ENCODE data around the gene ANKRD11.
"Not testable (repeated sequence)": the region's sequence is repeated elsewhere in the genome, so short reads cannot be mapped to it uniquely, and the experiment has no call there.

Gene ANKRD11

GRCh38 chr16:89401205-89401604 is 89.2 kb downstream of the ANKRD11 start:
- DNase-seq: no peak

GRCh38 chr16:89400740-89401139 is 89.6 kb downstream of the ANKRD11 start:
- no peak for DNase-seq

DNA sequence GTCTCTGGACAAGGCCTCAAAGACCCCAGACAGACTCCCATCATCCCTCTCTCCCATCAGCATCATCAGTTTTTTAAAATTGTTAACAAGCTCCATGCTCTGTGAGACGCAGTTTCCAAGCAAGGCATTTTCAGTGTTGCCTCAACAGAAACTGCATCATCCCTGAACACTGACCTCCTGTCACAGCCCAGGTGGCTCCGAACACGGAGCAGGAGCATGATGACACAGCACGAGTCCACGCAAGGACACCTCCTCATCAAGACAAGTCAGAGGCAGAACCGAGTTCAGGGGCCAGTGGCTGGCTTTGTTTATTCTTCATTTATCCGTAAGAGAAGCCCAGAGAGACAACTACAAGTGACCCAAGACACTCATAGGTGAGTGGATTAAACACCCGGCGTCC is 91.4 kb downstream of the ANKRD11 start:
- DNase-seq: no peak

DNA sequence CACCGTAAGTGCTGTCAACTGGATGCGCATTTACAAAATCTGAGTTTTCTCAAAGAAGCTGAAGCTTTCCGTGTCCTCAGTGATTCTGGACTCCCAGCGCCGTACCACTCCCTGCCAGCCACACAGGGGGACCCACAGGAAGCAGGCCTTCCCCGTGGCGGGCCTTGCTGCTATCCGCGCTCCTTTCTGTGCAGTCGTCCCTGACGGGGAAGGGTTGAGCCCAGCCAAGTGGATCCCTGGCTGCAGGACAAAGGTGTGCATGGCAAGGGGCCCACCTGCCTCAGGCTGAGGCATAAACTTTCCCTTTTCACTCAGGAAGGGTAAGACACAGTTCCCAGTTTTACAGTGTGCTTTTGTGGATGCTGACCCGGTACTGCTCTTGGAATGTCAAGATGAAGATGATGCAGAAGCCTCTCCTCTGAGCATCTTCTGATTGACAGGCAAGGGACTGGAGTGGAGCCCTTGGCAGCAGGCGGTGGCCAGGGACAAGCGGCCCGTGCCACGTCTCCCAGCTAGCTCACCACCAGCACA is 93.0 kb downstream of the ANKRD11 start:
- DNase-seq: no peak

- no peak for DNase-seq
These were observed 94.2 kb downstream of the ANKRD11 start for GRCh38 chr16:89396156-89396555.

DNA sequence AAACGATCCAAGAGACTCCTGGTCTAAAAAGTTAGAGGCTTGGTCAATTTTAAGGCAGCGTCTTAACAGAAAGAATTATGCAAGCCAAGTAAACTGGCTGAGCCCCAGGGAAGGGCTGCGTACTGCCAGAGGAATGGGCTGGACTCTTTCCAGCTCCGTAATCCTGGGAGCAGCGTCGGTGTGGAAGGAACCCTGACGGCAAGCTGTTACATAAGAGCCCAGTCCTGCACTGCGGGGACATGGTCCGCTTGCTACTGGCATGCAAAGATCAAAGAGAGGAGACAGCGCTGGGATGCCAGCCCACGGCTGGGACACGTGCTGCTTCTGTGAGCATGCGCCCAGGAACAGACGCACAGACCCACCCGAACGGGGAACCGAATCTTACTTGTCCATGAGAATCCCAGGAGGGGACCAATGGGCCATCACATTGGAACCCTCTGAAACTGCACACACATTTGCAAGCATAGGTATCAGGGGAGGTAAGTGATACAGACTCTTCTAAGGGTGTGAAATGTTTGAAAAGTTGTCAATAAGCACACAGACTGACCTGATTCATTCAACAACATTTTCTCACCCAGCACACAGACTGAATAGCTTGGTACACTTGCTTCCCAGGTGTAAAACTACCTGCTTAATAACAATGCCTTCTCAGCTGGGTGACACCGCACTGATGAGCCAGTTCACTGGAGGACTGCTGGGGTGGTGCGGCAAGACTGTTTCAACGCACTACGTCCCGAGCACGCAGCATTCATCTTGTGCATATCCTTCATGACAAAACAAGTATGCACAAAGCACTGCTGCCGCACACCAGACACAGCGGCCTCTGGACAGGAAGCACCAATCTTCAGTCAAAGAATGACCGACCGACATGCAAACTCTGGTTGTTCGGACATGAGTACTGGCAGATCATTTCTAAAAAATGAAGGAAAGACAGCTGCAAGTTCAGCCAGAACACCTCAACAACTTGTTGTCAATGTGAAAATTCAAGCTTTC is 94.9 kb downstream of the ANKRD11 start:
- DNase-seq: no peak

- DNase-seq: no peak
These were observed 96.5 kb downstream of the ANKRD11 start for GRCh38 chr16:89393738-89394406.

DNA sequence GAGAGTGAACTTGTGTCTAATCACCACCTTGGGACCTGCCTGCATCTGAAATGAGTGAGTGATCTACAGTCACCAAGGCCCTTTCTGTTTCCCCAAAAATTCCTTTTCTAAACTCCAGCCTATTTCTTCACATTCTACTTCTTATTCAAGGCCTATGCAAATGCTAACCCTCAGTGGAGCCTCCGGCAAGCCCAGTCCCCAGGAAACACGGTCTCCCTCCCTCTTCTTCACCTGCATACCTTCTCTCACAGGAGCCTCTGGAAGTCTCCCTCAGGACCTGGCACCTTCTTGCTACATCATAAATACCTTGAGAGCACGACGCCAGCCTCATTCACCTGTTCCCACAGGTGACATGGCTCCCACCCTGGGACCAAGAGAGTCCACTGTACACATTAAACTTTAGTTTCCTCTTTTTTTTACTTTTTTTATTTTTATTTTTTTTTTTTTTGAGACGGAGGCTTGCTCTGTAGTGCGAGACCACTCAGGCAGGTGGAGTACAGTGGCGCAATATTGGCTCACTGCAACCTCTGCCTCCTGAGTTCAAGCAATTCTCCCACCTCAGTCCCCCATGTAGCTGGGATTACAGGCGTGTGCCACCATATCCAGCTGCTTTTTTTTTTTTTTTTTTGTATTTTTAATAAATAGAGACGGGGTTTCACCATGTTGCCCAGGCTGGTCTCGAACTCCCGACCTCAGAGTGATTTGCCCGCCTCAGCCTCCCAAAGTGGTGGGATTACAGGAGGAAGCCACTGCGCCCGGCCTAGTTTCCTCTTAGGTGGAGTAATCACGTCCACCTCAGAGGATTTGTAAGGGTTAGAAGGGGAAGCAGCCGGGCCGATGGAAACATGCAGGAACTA is 97.3 kb downstream of the ANKRD11 start:
- DNase-seq: no peak

- not testable (repeated sequence) for DNase-seq
These were observed 100.2 kb downstream of the ANKRD11 start for GRCh38 chr16:89390224-89390583.

GRCh38 chr16:89389504-89390223 is 100.7 kb downstream of the ANKRD11 start:
- not testable (repeated sequence) for DNase-seq

DNA sequence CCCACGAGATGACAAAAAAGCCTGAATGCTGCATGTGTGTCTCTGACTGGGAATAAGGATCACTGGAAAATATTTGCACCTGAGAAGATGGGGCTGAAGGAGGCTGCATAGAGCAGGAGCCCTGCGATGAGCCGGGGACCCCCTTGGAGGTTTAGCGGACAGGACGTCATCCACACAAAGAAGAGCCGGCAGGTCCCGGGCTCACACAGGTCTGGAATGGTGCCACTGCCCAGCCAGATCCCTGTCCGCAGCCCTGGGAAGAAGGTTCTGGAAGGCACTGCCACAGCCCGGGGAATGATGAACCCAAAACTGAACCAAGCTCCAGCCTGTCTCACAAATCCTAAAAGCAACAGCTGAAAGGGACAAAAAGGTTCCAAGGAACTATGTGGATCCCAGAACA is 101.8 kb downstream of the ANKRD11 start:
- DNase-seq: no peak

- DNase-seq: no peak
These were observed 103.8 kb downstream of the ANKRD11 start for GRCh38 chr16:89386306-89387185.

DNA sequence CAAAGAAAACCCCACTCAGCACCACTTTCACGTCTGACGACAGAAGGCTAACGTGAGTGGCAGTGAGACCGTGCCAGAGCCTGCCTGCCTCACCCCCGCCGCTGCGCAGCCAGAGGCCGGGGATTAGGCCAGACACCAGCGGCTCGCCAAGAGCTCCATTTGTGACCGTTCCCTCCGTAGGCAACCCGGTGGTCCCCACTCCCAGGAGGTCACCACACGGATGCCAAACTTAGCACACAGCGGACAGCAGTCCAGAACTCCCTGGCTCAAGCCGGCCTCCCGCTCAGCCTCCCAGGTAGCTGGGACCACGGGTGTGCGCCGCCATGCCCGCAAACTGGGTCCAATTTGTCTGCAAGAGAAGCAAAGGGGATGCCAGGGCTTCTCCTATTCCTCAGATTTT is 104.6 kb downstream of the ANKRD11 start:
- no peak for DNase-seq

DNA sequence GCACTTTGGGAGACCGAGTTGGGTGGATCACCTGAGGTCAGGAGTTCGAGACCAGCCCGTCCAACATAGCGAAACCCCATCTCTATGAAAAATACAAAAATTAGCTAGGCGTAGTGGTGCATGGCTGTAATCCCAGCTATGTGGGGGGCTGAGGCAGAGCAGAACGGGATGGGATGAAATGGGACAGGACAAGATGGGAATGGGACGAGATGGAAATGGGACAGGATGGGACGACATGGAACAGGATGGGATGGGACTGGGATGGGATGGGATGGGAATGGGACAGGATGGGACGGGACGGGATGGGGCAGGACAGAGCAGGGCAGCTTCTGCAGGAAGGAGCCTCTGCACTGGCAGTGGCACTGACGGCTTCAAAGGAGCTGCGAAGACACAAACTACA is 106.1 kb downstream of the ANKRD11 start:
- DNase-seq: no peak

- no peak for DNase-seq
These were observed 107.0 kb downstream of the ANKRD11 start for GRCh38 chr16:89383095-89384003.

DNA sequence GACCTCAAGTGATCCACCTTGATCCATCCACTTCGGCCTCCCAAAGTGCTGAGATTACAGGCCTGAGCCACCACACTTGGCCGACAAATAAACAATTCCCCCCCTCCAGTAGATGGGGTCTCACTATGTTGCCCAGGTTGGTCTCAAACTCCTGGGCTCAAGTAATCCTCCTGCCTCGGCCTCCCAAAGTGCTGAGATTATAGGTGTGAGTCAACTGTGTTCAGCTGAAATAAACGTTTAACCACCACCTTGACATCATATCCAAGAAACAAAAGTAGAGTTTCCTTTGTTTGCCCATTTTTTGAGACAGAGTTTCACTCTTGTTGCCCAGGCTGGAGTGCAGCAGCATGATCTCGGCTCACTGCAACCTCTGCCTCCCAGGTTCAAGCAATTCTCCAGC is 107.8 kb downstream of the ANKRD11 start:
- not testable (repeated sequence) for DNase-seq

DNA sequence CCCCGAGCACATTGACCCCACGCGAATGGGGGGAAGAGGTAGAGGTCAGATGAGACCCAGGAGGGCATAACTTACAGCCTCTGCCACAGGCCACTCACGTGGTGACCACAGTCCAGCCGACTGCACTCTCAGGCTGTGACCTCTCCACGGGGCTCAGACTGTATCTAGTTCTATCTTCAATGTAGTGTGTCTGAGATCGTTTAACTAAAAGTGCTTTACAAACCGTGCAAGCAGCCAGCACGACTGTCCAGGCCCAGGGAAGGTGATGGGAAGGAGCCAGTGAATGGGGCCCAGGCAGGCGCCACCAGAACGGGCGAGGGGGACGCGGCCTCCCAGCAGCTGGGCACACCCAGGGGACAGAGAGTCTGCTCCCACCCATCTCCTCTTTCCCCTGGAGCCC is 108.6 kb downstream of the ANKRD11 start:
- no peak for DNase-seq

- DNase-seq: no peak
These were observed 109.7 kb downstream of the ANKRD11 start for GRCh38 chr16:89380681-89381080.

DNA sequence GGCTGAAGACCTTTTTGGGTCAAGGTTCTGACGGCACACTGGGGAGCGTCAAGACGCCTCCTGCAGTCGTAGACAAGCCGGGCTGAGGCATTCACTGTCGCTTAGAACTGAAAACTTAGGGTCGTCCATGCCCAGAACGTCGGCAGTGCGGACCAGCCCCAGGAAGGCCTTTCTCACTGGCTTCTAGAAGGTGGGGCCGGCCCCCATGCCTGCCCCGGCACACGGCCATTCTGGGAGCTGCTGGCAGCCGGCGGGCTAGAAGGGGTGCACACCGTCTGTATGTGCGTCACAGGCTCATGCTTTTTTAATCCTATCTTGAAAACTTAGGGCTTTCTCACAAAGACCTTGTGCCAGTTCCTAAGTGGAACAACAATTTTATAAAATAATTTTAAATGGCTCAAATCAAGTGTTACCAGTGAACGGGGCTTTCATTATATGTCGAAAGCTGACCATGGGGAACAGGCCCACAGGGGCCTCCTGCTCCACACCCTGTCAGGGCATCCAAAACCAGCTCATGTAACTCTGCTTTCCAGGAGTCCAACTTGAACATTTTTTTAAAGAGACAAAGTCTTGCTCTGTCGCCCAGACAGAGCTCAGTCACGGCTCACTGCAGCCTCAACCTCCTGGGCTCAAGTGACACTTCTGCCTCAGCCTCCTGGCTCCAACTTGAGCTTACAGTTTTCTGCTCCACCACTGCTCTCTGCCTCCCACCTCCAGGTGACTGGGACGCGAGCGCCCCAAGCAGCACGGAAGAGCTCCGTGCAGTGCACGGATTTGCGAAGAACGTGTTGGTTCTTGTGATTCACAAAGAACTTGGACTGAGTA is 111.2 kb downstream of the ANKRD11 start:
- no peak for DNase-seq

Measured in NCI-H187 (cell line).